GM19467 (cell line): ENCODE data around the gene ASB13.

Experiments
- ATAC-seq: cut with Tn5 transposase; IDR thresholded peaks from one replicate; pipeline ENCODE4 v1.9.1; 2021; ENCODE audit warnings: mild to moderate bottlenecking, moderate library complexity; ENCODE audit not compliant: unreplicated experiment

Gene ASB13, protein sequence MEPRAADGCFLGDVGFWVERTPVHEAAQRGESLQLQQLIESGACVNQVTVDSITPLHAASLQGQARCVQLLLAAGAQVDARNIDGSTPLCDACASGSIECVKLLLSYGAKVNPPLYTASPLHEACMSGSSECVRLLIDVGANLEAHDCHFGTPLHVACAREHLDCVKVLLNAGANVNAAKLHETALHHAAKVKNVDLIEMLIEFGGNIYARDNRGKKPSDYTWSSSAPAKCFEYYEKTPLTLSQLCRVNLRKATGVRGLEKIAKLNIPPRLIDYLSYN

DNA sequence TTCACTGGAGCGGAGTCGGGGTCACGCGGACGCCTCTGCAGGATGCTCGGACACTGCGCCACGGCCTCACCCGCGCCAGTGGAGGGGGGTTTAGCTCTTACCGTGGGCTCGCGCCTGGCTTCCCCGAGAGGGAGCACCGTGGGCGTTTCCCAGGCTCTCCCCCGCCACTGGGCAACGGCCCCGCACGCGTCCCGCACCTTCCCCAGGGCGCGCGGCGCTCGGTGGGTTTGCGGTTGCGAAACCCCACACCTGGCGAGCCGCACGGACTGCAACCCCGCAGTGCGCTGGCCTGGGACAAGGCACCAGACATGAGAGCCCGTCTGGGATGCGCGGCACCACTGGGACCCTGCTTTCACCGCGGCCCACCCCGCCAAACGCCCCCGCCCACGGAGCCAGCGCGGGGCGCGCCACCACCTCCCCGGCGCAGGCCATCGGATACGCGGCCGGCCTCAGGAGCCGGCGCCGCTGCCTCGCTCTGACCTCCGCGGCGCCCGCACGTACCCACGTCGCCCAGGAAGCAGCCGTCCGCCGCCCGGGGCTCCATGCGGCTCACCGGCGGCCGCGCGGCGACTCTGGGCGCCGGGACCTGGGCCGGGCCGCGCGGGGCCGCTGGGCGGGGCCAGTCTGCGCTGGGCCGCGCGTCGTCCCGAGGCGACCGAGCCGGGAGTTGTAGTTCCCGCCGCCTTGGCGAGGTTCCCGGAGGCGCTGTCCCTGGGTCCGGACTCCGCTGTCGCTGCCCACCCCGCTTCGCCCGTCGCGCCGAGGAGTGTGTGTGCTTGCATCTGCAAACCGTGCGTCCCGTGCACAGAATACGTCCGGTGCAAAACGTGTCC, at the start of gene ASB13:
ASB13 (minus strand) TSS at position 588 of the 833 bp plus-strand sequence; CDS start at position 544, 44 bp downstream.
- peak; percentile 51 for ATAC-seq

DNA sequence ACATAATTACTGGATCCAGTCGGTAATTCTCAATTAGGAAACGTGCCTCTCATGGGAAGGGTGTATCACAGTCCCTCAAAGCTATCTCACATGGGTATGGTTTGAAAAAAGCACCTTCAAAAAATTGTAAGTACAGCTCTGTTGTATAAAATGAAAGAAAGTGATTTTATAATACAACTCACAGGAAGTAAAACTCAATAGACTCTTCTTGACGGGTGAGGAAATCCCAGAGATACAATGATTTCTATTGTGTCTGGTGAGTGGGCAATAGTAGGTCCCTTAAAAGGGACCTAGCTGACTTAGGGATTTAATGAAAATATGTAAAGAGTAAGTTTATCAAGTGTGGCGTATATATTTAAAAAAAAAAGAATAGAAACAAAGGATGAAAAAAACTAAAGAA, 45.2 kb upstream of the ASB13 start:
- no peak for ATAC-seq

DNA sequence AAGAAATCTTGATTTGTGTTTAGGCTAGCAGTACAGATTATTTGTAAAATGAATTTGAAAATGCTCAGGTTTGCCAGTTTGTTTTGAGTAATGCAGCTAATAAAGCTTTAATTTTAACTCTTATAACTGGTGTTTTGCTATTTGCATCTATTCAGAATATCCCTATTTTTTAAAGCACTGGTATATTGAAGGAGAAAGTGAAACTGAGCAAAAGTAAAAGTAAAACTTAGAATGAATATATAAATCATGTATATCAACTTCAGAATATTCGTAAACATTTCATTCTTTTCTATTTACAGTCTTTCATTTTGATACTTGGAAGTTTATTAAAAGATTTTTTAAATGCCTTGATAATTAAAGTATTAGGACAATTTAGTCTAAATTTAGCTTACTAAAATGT, 44.5 kb upstream of the ASB13 start:
- ATAC-seq: no peak

DNA sequence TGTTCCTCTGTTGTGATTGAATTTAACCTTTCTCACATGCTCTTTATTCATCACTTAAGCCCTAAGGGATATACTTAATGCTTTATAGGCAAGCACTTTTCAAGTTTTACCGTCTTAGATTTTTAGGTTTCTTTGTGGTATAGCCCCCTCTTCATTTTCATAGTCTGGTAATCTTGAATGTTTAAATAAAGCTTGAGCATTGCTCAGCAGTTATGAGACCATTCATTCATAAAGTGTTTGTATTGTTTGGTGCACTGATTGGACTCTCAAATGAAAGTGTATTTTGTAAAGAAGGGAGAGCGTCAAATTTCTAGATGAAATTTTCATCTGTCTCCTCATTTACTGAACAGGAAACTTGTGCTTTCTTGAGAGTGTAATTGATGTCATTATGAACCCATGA, 43.5 kb upstream of the ASB13 start:
- no peak for ATAC-seq

DNA sequence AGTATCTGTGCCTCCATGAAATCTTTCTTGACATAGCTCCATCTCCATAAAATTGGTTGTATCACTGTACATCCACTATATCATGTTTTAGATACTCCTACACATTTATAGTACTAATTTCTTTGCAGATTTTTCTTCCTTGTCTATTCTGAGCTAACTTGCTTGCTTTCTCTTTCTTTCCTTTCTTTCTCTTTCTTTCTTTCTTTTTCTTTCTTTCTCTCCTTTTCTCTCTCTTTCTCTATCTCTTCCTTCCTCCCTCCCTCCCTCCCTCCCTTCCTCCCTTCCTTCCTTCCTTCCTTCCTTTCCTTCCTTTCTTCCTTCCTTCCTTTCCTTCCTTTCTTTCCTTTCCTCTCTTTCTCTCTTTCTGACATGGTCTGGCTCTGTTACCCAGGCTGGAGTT, 42.0 kb upstream of the ASB13 start:
- no peak for ATAC-seq

DNA sequence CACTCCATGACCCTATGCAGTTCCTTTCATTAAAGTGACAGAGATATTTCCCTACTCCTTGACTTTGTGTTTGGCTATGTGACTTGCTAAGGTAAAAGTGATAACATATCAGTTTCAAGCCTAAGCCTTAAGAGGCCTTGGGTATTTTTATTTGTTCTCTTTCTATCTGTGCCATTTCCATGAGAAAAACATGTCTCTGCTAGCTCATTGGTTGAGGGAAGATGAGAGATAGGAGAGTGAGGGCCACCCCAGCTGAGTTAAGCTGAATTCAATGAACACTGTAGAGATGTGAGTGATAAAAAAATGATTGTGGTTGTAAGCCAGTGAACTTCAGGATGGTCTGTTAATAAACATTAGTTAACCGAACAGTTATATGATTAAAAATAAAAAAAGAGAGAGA, 31.7 kb upstream of the ASB13 start:
- ATAC-seq: no peak

DNA sequence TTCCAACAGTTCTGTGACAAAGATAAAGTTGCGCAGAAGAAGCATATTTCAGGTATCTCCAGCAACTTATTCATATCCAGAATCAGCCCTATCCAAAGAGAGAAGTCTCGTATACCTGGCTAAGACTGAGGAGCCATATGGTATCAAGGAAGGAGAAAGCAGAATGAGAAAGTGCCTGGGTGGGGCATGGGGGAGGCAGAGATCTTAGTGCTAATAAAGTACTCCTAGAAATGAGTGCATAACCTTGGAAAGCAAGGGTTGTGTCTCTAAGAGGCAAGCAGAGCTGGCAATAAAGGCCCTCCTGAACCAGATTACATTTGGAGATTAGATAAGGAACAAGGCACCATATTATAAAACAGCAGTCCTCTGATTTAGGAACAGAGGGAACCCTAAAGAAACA, 30.9 kb upstream of the ASB13 start:
- ATAC-seq: no peak

DNA sequence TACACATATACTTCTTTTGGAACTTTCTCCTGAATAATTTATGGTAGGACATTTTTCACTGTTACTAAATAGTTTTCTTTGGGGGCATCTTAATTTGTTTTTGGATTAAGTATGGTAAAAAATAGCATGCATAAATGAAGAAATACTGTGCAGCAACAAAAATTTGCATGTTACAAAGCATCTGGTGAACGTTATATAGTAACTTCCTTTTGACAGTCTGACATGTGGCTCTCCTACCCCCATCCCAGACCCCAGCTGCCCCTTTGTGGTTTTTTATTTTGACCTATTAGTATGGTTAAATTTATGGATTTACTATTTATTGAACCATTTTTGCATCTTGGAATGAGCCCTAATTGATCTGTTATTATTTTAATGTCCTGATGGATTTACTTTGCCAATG, 28.2 kb upstream of the ASB13 start:
- no peak for ATAC-seq

DNA sequence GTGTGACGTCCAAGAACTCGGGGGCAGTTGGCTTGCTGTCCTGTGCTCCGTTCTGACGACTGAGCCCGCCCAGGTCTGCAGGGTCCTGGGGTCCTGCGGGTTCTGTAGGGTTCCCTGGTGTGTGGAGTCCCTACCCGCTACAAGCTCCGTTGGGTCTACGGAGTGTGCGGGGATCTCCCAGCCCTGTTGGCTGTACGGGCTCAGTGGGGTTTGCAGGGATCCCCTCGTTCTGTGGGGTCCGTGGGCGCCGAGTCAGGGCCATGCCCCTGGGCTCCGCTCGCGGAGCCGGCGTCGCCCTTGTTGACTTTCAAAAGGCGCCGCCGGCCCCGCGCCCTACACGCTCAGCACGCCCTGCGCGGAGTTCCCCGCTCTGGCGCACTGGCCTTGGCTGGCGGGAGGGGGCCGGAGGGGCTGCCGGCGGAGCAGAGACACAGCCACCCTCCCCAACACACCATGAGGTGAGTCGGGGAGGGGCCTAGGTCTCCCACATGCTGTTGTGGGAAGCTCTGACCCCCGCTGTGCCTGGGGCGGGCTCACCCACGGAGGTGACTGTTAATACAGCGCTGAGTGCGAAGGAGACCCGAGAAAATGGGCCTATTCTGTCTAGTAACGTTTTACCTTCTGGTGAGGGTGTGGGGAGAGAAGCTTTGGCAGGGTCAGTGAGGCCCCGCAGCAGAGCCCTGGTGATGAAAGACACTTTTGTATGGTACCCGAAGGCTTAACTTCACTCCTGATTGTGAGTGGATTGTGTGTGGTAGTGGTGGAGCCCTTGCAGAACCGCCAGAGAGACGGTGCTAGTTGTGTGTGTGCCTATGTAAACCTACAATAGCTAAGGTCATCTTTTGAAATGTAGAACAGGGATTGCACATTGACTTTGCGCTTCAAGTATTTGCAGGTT, 26.3 kb upstream of the ASB13 start:
- peak; percentile 70 for ATAC-seq

DNA sequence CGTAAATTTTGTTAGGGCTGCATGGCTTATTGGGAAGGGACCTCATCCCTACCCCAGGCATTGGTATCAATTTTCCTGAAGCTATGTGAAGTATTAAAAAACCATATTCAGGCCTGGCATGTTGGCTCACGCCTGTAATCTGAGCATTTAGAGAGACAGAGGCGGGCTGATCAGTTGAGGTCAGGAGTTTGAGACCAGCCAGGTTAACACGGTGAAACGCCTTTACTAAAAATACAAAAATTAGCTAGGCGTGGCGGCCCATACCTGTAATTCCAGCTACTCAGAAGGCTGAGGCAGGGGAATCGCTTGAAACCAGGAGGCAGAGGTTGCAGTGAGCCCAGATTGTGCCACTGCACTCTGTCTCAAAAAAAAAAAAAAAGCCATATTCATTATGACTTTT, 25.4 kb upstream of the ASB13 start:
- no peak for ATAC-seq

DNA sequence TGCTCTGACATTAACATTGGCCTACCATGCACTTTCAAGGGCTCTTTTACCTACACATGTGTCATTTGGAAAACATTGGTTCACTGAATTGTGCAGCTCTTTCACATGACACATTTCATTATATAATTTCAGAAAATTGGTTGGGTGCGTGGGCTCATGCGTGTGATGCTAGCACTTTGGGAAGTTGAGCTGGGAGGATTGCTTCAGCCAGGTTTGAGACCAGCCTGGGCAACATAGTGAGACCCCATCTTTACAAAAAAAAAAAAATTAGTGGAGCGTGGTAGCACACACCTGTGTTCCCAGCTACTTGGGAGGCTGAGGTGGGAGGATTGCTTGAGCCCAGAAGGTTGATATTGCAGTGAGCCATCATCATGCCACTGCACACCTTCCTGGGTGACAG, 22.2 kb upstream of the ASB13 start:
- ATAC-seq: no peak

DNA sequence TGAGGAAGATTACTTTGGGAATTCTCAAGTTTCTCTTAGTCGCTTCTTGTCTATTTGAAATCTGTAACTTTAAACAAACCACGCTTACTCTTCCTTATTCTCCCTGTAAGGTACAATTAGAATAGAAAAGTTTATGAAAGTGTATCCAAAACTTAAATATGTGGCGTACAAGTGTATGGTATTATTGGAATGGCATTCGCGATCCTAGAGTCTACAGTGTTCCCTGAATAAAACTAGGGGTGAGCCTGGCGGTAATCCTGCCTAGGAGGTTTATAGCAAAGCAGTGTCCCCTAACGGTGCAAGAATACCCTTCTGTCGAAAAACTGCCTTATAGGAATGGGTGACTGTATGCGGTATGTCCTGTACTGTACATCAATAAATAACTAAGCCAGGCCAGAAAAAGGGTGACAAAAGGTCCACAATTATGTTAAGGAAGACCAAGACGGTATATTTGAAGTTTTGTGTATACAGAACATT, 19.4 kb upstream of the ASB13 start:
- ATAC-seq: no peak

DNA sequence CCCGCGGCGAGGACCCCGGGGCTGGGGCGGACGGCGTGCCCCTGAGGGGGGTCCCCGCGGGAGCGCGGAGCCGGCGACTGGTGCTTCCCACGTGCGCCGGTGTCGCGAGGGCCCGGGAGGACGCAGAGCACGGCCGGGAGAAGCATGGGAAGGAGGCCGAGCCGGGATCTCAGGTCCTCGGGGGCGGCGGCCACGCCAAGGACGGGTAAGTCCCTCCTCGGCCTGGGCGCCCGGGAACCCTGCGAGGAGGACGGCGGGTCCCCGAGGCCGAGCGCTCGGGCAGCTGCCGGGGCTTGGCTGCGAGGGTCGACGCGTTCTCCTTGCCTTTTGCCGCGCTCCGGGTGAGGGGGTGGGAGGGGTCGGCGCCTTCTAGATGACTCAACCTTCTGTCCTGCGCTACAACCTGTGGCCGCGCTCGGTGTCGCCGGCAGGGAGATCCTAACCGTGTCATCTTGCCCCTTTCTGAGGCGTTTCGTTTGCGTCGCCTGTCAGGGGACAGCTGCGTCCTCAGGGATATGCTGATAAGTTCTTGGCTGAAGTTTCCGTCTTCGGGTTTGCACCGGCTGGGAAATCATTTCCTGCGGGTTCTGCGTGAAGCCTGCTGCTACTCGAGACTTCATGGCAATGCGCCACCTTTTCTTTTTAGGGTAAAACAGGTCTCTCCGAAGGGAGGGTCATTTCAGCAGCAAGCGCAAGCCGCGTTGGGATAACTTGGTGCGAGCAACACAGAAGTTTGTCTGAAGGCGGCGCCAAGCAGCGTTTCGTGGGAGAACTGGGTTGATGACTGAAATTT, 18.8 kb upstream of the ASB13 start:
- peak; percentile 37 for ATAC-seq

DNA sequence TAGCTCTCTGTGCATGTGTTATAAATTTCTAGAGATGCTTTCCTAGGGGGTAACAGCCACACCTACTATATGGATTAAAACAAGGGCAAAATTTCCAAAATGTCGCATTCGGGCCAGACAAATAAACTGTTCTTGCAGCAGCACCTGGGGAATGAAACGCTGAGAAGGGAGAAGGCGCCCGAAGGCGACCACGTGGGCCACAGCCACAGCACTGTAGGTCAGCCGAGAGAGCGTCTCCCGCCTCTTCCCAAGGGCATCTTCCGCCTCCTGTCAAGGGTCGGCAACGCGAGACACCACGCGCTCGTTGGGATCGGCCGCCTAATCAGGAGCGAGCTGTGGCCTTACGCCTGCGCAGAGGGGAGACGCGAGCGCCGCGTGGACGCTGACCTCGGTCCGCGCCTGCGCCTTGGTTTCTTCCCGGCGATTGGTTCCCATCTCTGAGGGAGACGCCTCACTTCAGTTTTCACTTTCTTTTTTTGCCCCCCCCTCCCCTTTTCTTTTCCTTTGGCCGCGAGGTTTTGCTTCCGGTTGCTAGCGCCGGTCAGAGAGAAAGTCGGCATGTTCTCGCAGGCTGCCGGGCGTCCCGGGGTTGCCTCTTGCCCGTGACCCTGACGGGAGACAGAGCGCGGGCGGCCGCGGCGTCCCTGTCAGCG, 18.0 kb upstream of the ASB13 start, which contains the start of gene TASOR2:
TASOR2 (plus strand) TSS at position 521 of the 653 bp plus-strand sequence. CDS start 35,805 bp downstream, outside the sequence.
- ATAC-seq: peak; percentile 75

DNA sequence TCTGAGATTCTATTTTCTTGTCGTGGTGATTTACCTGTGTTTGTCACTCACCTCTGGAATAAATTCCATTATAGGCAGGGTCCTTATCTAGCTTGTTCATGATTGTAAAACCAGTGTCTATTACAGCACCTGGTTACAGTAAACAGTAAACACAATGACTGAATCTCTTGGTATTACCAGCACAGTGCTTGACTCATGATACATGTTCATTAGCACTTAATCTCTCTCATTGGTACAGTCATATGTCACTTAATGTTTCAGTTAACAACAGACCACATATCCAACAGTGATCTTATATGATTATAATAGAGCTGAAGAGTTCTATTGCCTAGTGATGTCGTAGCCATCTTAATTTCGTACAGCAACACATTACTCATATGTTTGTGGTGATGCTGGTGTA, 16.7 kb upstream of the ASB13 start:
- no peak for ATAC-seq

DNA sequence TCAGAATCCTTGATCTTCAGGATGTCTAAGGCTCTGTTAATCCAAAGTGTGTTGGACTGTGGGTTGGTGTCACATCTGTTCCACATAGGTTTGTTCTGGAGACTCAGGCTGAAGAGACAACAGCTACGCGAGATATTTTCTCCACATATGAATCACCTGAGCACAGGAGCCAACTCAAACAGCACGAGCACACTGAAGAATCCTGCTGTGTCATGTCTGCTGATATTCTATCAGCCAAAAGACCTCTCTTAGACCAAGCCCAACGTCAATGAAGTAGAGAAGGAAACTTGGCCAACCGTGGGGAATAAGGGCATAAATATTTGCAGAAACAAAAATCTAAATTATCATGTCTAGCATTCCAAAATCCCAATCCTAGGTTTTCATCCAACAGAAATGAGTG, 15.5 kb upstream of the ASB13 start:
- no peak for ATAC-seq

DNA sequence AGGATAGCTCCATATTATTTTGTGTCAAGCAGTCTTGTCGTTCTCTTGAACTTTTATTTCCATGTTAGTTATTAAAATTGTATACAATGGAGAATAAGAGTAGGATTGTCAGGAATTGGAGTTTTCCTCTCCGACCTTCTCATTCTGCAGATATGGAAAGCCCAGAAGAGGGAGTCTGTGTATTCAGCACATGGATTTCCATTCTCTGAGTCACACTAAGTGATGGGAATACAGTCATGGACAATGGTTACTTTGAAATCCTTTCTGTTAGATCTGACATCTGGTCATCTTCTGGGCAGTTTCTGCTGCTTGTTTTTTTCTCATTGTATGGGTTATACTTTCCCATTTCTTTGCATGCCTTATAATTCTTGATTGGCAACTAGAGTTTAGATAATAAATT, 13.2 kb upstream of the ASB13 start:
- no peak for ATAC-seq

DNA sequence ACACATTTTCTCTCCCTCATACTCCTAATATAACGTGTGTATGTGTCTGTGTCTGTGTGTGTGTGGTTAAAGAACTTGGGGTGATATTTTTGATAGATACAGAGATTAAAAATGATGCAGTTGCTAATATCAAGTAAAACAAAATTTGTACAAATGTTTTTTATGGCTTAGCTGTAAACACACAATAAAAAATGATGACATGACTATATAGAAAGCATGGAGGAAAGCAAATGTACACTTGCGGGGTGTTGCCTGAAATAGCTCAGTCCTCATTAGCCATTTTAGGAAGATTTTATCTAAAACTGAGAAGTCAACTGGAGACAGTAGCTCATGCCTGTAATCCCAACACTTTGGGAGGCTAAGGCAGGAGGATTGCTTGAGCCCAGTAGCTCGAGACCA, 12.6 kb upstream of the ASB13 start:
- no peak for ATAC-seq

DNA sequence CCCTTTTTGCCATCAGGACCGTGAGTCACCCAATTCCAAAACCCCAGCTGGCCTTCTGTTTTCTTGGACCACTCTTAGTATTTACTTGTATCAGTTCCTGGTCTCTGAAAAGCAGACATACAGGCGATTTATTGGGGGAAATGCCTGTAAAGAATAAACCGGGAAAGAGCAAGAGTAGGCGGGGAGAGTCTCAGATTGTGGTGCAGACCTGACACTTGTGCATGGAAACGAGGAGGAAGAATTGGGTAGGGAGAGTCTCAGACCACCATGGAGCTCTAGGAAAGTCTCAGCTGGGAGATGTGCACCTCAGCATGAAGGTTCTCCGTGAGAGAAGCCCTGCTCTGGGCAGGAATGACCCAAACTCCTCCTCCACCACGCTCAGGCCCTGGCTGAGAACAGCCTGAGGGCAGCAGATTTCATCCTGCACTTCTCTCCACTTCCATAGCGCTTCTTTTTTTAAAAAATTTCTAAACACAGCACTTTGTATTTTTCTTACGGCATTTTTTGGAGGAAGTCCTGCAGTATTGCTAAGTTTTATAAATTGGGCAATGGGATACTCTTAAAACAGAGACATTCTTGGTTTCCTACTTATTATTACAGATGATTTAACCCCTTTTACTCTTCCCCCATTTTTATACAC, 12.1 kb upstream of the ASB13 start:
- no peak for ATAC-seq
